ENCODE results near the gene NAB1.
"Not testable (repeated sequence)": the region's sequence is repeated elsewhere in the genome, so short reads cannot be mapped to it uniquely, and the experiment has no call there.

The NAB1 gene, protein sequence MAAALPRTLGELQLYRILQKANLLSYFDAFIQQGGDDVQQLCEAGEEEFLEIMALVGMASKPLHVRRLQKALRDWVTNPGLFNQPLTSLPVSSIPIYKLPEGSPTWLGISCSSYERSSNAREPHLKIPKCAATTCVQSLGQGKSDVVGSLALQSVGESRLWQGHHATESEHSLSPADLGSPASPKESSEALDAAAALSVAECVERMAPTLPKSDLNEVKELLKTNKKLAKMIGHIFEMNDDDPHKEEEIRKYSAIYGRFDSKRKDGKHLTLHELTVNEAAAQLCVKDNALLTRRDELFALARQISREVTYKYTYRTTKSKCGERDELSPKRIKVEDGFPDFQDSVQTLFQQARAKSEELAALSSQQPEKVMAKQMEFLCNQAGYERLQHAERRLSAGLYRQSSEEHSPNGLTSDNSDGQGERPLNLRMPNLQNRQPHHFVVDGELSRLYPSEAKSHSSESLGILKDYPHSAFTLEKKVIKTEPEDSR

DNA sequence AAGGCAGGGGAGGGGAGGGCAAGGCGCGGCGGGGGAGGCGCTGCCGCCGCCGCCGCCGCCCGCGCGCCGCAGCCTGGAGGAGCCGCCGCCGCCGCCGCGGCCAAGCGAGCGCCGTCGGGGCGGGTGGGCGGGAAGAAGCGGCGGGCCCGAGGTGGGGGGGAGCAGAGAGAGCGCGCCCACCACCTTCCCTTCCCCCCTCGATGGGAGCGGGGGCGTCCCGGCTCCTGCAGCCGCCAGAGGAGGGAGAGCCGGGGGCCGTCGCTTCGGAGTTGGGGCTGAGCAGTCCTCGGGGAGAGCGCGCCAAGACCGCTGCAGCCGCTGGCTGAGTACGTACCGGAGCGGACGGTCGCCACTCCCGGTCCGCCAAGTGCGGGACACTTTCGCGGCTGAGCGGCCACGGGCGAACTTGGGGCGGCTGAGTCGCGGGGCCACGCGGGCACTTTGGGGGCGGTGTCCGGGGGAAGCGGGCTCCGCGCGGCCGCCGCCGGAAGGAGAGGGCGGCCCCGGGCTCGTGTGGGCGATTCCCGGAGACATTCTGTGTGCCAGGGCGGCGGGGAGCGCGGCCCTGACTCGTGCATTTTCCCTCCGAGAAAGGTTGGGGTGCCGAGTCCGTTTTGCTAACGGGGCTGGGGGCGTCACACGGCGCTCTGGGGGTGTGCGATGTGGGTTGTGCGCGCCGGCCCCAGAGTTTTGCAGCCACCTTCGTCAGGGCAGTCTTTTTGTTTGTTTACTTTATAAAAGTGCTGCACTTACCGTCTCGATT, at the start of gene NAB1:
Gene NAB1, plus strand, starts transcription at position 49 of the 763 bp plus-strand sequence. CDS start 10,094 bp downstream, outside the sequence.
- DNase-seq (ENCODE audit: low spot score): peak; percentile 55

DNA sequence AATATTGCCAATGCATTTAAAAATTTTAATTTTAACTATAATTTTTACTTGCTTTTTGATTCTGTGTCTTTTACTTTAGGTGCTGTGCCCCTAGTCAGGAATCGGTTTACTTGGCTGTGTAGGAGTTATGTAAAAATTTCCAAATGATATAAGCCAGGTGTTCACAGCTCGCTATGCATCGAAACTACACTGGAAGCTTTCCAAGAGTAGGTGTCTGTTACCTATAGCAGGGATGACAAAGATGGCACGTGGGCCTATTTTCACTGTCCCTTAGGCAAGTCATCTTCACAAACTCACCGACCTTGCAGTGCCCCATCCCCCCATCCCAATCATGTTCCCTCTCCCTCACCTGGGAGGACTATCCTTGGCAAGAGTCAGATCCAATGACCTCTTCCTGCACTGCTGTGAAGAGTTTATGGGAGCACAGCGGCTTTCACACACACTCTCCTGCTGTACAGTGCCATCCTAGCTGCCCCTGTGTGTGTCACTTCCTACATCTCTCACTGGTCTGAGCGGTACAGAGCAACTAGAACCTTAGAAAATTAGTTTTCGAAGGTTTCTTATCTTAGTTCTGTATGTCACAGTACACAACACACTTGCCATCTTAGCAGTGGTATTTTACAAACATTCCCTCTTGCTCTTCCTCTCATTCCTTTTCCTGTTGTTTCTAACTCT, 49.2 kb upstream of the NAB1 start:
- no peak for DNase-seq (ENCODE audit: low spot score)

DNA sequence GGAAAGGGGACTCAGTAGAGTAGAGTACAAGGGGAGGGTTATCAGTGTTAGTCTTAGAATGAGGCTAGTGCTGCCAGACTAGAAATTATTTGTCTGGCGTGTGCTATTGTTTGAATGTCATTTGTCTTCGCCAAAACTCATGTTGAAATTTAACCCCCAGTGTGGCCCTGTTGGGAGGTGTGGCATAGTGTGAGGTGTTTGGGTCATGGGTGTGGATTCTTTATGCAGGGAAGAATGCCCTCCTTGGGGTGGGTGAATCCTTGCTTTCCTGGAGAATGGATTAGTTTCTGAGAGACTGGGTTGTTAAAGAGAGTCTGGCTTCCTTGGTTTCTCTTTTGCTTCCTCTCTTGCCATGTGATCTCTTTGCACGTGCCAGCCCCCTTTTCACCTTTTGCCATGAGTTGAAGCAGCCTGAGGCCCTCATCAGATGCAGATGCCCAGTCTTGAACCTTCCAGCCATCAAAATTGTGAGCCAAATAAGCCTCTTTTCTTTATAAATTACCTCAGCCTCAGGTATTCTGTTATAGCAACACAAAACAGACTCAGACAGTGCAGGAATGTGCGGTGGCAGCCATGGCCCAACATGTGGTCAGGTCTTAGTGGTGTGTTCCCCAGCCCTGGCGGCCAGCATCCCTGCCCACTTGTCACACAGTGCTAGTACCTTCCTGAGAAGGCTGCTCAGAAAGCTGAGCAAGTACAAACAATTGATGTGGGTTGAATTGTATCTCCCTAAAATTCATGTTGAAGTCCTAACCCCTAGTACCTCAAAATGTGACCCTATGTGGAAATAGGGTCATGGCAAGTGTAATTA, 48.4 kb upstream of the NAB1 start:
- DNase-seq (ENCODE audit: low spot score): no peak

DNA sequence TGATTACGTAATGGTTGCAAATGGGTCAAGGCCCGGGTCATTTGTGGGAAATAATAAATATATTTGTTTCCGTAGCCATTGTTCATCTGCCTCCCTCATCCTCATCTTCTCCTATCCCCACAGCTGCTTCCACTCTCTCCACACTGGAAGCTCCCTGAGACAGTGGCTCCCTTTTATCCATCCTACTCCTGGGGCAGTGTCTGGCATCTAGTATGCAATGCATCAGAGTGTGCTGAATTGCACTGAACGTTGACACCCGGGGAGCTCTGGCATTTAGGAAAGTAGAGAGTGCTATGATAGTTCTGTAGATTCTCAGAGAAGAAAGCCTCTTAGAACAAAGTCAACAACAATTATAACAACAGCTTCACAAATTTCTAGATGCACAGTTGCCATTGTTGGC, 45.5 kb upstream of the NAB1 start:
- no peak for DNase-seq (ENCODE audit: low spot score)

DNA sequence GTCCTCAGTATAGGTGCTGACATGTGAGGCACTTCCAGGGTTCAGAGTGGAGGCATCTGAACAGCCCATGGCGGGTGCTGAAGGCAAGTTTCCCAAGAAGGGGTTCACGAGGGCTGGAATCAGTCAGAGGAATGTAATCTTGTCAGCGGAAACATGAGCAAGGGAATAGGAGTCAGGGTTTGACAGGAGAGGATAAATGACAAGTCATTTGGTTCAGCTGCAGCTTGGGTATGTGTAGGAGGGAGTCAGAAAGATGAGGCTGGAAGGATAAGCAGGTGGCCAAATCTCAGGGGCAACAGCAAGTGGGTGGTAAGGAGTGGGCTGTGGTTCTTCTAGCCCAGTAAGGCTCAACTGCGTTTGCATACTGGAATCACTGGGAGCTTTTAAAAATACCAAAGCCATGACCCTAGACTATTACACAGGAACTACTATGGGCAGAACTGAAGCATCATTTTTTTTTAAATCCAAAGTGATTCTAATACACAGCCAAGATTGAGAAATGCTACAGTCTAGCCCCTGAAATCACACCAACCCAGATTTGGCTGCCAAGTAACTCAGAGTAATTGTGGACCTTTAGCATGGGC, 41.8 kb upstream of the NAB1 start:
- no peak for DNase-seq (ENCODE audit: low spot score)

DNA sequence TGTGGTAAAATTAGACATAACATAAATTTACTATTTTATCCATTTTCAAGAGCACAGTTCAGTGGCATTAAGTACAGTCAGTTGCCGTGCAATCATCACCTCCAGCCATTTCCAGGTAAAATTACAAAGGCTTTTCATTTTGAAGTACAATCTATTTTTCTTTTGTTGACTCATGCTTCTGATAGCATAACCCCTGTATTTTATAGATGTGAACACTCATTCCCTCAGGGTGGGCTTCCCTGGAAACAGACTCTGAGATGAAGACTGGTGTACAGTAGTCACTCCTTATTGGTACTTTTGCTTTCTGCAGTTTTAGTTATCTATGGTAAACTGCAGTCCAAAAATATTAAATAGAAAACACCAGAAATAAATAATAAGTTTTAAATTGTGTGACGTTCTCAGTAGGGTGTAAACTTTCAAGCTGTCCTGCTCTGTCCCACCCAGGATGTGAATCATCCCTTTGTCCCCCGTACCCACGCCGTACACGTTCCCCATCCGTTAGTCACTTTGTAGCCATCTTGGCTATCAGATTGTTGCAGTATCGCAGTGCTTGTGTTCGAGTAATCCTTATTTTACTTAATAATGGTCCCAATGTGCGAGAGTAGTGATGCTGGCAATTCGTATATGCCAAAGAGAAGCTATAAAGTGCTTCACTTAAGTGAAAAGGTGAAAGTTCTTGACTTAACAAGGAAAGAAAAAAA, 41.1 kb upstream of the NAB1 start:
- no peak for DNase-seq (ENCODE audit: low spot score)

DNA sequence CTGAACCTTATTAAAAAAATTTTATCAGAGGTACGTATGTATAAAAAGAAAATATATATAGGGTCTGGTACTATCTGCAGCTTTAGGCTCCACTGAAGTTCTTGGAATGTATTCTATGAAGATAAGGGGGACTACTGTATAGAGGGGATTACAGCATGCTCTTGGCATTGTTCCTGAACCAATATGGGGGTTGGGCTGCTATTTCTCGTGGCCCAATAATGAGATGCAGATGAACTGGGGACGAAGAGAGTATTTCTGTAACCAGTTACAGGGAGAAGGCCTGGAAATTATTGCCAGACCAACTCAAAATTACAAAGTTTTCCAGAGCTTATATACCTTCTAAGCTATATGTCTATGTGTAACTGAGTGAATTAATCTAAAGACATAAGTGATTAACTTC, 40.0 kb upstream of the NAB1 start:
- DNase-seq (ENCODE audit: low spot score): not testable (repeated sequence)

DNA sequence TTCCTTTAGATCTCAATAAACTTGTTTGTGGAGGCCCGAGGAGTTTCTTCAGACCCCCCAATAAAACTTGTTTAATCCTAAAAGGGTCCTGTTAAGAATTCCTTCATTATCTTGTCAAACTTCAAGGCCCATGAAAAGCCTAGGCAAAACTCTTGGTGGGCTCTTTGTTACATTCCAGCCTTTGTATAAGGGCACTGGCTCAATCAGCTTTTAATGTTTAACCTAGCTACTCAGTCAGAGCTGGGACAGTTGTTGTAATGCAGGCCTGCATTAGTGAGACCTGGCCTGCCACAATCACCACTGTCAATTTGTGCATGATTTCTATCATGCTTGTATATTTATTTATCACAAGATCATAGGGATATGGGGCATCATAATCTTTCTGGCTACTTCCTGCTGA, 39.5 kb upstream of the NAB1 start:
- not testable (repeated sequence) for DNase-seq (ENCODE audit: low spot score)

DNA sequence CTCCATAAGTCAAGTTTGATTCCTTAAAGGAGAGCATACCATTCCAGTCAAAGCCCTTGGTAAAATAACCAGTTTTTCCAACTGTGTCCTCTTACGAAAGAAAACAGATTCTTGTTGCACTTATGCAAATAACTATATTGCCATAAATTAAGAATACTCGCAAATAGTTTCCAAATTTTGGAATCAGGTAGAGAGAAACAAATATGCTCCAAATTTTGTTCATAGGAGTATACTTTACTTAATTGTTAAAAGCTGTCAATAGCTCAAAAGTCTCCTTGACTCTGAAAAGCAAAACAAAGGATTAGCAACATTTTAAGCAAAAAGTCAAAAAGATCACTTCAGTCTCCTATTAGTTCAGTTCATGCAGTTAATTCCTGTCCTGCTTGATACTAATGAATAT, 38.4 kb upstream of the NAB1 start:
- DNase-seq (ENCODE audit: low spot score): not testable (repeated sequence)

DNA sequence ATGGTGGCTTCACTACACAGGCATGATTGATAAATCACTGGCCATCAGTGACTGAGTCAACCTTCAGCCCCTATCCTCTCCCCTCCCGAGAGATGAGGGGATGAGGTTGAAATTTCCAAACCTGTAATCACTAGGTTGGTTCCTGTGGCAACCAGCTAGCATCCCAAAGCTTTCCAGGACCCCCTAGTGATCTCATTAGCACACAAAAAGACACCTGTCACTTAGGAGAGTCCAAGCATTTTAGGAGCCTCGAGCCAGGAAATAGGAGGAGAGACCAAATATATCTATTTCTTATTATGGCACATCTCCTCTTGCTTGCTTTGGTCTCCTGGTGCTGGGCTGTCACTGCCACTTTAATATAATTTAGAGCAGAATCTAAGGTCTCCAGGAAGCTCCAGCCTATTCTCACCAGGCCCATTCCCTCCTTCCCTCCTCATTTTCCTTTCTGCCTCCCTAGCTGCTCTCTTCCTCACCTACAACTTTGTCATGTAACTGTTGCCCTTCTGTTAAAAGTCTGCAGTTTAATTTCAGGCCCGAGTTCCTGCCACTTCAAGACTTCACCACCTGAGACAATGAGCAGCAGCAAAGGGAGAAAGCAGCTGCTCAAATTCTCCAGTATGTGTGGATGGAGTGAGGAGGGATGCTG, 33.2 kb upstream of the NAB1 start:
- no peak for DNase-seq (ENCODE audit: low spot score)

DNA sequence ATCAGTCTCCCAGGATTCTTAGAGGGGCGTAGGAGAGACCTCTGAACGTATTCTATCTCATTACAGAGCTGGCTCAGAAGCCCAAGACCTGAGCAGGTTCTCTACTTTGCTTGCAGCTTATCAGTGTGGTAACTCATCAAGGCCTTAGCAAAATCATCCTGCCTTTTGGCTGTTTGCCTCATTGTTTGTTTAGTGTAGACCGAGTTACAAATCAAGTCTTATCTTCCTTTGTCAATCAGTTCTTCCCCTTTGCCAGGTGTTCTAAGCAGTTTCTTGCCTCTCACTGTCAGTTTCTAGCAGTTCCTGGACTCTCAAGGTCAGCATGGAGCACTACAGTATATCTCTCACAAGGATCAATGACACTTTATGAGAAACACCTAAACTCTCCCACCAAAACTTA, 30.9 kb upstream of the NAB1 start:
- DNase-seq (ENCODE audit: low spot score): no peak

DNA sequence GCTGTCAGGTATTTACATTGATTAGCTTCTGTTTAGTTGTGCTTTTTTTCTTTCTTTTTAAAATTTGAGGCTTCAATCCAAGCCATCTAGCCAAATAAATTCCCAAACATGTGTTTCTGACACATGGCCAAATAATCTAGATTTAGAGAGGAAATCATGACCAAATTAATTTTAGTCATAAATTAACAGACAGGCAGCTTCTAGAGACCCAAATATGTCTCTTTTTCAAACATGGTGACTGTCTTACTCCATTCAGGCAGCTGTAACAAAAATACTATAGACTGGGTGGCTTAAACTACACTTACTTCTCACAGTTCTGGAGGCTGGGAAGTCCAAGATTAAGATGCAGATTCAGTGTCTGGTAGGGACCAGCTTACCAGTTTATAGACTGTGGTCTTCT, 23.2 kb upstream of the NAB1 start:
- no peak for DNase-seq (ENCODE audit: low spot score)

DNA sequence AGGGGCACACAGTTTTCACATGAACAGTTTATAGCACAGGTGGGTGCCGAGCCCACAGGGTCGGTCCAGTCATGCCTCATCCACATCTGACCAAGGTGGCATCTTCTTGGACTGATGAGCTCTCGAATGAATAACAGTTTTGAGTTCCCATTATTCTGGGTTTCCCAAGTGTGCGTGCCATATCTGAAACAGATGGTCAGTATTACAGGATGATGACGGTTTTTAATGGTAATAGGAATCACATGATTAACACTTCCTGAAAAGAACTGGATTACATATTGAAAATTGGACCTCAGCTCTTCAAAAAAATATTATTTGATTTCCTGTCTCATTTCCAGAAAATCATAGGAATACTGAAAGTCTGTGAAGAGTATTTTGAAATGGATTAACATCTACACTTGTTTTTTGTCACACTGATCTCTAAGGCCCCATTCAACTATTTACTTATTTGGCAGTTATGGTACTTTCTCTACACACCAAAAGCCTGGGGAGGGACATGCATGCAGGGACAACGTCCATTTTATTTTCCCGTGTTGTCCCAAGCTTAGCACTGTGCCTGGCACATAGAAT, 22.2 kb upstream of the NAB1 start:
- DNase-seq (ENCODE audit: low spot score): no peak

DNA sequence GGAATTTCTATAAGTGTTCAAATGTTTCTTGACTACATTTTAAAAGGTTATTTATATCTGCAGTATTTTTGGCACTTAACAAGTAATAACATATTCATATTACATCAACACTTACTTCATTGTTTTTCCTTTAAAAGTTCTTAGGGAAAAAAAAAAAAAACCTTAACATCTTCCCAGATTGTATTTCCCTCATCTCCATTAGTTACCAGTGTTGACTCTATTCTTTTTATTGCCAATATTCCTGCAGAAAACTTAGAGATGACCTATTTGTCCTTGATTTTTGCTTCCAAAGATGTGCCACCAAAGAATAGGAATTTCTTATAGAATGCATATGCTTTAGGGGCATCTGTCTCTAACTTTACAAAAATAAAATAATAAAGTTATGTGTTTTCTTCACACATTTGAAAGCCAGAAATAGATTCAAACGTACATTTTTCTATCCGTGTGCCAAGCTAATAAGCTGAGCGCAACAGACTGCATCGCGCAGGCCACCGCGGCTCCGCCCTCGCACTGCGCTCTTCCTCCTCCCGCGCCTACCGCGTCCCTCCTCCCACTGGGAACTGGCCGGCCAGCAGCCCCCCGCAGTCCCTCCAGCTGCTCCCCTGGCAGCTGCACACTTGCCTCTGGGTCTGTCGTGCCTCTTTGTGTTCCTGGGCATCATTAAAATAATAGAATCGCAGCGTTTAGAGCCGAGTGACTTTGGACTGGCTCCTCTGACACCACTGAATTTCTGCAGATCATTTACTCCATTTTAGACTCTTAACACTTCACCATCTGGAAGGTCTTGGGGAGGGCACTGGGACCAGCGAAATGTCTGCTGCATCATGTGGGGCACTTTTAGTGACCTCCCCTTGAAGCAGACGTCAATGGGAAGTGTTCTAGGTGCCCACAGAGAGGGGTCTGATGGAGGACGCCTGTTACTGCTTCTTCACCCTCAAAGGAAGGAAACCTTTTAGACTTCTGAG, 21.2 kb upstream of the NAB1 start:
- DNase-seq (ENCODE audit: low spot score): no peak

DNA sequence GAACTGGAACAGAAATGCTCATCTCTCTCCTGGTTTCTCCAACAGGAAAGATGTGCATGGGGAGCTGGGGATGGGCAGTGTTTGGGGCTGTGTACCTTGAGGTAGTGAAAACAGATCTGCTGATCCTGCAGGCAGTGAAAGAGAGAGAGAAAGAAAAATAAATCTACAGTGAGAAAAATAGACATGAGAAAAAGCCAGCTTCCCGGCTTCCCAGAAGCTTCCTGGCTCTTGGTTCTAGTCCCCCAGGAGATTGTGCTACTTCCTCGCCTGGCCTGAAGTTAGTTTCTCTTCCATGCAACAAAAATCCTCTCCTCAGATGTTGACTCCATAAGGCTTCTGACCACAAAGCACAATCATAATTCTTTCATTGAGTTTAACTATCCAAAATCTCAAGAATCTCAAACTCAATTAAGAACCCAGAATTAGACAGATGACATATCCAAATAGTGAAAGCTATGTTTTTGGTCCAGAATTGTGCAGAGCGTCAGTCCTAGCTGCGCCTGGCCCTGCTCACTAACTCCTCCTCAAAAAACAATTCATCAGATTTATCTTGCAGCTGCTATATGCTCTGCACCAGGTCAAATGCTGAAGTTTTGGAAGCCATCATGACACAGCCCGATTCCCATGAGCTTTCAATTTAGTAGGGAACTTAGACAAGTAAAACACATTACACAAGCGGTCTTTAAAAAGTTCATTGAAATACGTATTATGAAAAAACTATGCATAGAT, 20.1 kb upstream of the NAB1 start:
- no peak for DNase-seq (ENCODE audit: low spot score)

DNA sequence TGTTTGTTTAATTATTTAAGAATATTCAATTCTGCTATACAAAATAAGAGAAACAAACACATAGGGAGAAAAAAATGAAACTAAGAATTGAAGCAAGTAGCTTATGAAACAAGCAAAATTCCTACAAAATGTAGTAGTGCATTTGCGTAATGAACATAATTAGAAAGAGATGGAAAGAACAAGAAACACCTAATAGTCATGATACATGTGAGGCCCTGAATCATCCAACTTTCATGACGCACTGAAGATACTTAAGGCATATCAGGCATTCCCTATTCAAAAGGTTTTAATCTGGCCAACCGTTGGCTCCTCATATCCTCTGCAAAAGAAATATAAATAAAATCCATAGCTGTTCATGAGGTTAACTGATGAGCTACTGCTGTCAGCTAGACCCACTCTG, 14.5 kb upstream of the NAB1 start:
- DNase-seq (ENCODE audit: low spot score): no peak

DNA sequence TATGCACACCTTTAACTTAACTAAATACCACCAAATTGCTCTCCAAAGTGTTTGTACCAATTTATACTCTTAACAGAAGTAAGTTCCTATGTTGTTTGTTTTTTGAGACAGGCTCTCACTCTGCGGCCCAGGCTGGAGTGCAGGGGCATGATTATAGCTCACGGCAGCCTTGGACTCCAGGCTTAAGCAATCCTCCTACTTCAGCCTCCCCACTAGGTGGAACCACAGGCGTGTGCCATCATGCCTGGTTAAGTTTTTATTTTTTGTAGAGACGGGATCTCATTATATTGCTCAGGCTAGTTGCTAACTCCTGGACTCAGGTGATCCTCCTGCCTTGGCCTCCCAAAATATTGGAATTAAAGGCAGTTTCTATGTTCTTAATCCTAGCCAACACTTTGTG, 13.1 kb upstream of the NAB1 start:
- DNase-seq (ENCODE audit: low spot score): no peak

DNA sequence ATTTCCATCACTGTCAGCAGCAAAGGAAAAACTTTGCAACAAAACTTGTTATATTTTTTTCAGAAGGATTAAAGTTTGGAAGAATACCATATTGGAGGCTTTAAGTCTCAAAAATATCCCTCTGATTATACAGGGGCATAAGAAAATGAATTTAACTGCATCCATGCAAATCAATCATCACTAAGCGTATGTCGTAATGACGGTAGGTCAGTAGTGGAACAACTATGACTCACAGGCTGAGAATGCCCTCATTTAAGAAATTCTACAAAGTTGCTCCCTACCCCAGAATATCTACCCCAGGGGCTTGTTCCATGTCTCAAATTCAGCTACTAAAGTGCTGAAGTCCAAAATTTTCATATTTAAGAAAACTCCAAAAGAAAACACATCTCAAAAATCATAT, 12.5 kb upstream of the NAB1 start:
- DNase-seq (ENCODE audit: low spot score): no peak

Data from NAMALWA (cell line).